B cell (primary cell): ENCODE data around the gene CENPF. TPM values are rescaled to one million over a fixed set of nuclear protein-coding genes. Genes with fewer than 3 reads are reported as not detected.

Experiments
- ATAC-seq: fragments of 200-7000 bp; cut with Tn5 transposase; one replicate; pipeline ENCODE4 v1.10.0; 2021; ENCODE audit warnings: low read depth, mild to moderate bottlenecking, moderate number of reproducible peaks, moderate library complexity
- CTCF ChIA-PET: fragments of 350-600 bp; sonication (Branson Sonifier 250); formaldehyde crosslinking; loops from one replicate; lab custom pipeline; 2021; ENCODE audit warnings: antibody characterized with exemption, inconsistent platforms; lab: Charles Lee
- POLR2A ChIA-PET: fragments of 350-600 bp; sonication (Branson Sonifier 250); formaldehyde crosslinking; loops from one replicate; lab custom pipeline; 2021; ENCODE audit warnings: antibody characterized with exemption; lab: Charles Lee
- DNase-seq: peaks from one replicate; pipeline ENCODE4 v3.0.0; 2013
- H2AFZ ChIP-seq: 2 replicates; pipeline ENCODE4 v1.6.1; 2012; ENCODE audit warnings: mild to moderate bottlenecking, low read depth, low read length; ENCODE audit not compliant: insufficient read depth, poor library complexity, severe bottlenecking
- H3K27ac ChIP-seq, 2 donors: 1 replicate in 1 of 2; 2 replicates in 1 of 2; pipeline ENCODE4 v1.5.1; 2012 to 2013; ENCODE audit warnings: low read length in 2 of 2, mild to moderate bottlenecking in 2 of 2, moderate library complexity in 1 of 2
- H3K27me3 ChIP-seq, 4 experiments: fragments of 200-600 bp in 1 of 4; sonication (generic) in 1 of 4; replicated peaks in 1 of 4; 1 replicate in 2 of 4; 2 replicates in 2 of 4; pipeline versions ENCODE4 v1.6.1 to v1.7.0; 2013 to 2016; ENCODE audit warnings: low read length in 3 of 4, mild to moderate bottlenecking in 2 of 4, mixed read lengths in 1 of 4, moderate library complexity in 1 of 4; ENCODE audit not compliant: insufficient read depth in 4 of 4, control insufficient read depth in 3 of 4; ENCODE audit errors: control extremely low read depth in 1 of 4
- H3K36me3 ChIP-seq, 2 experiments: replicated peaks in 1 of 2; 1 replicate in 1 of 2; 2 replicates in 1 of 2; pipeline versions ENCODE4 v1.6.1 to v1.7.1; 2013; ENCODE audit warnings: low read length in 1 of 2; ENCODE audit not compliant: insufficient read depth in 2 of 2, control insufficient read depth in 1 of 2; ENCODE audit errors: control extremely low read depth in 1 of 2, extremely low read depth in 1 of 2
- H3K4me1 ChIP-seq, 2 donors: fragments of 200-600 bp in 1 of 2; sonication (generic) in 1 of 2; 1 replicate in 1 of 2; 2 replicates in 1 of 2; pipeline versions ENCODE4 v1.5.1 to v1.6.1; 2013 to 2017; ENCODE audit warnings: low read length in 2 of 2; ENCODE audit not compliant: control insufficient read depth in 2 of 2, insufficient read depth in 2 of 2
- H3K4me2 ChIP-seq: replicated peaks from 2 replicates; pipeline ENCODE3; 2012; ENCODE audit warnings: mild to moderate bottlenecking, low read depth, low read length; ENCODE audit not compliant: poor library complexity, severe bottlenecking
- H3K4me3 ChIP-seq, 5 experiments: fragments of 200-600 bp in 1 of 5; sonication (generic) in 1 of 5; 1 replicate in 3 of 5; 2 replicates in 2 of 5; pipeline versions ENCODE4 v1.5.1 to v1.7.0; 2011 to 2016; ENCODE audit warnings: low read length in 4 of 5, mild to moderate bottlenecking in 4 of 5, low read depth in 2 of 5, control low read depth in 1 of 5, moderate library complexity in 1 of 5; ENCODE audit not compliant: insufficient read depth in 1 of 5; ENCODE audit errors: control extremely low read depth in 1 of 5, extremely low read depth in 1 of 5
- H3K79me2 ChIP-seq: fragments of 200-600 bp; sonication (generic); one replicate; pipeline ENCODE4 v1.6.0; 2016; ENCODE audit warnings: low read length; ENCODE audit not compliant: control insufficient read depth, insufficient read depth
- H3K9ac ChIP-seq: fragments of 200-600 bp; sonication (generic); 2 replicates; pipeline ENCODE4 v1.6.1; 2017; ENCODE audit warnings: mild to moderate bottlenecking, low read length, moderate library complexity
- H3K9me3 ChIP-seq, 3 donors: one replicate each; pipeline versions ENCODE4 v1.6.1 to v1.7.1; 2013; ENCODE audit warnings: low read length in 2 of 3; ENCODE audit not compliant: control insufficient read depth in 2 of 3, insufficient read depth in 1 of 3; ENCODE audit errors: control extremely low read depth in 1 of 3
- H4K20me1 ChIP-seq: 2 replicates; pipeline ENCODE4 v1.6.0; 2012; ENCODE audit warnings: mild to moderate bottlenecking, low read length; ENCODE audit not compliant: insufficient read depth, control insufficient read depth, poor library complexity, severe bottlenecking
- H3K27ac Mint-ChIP-seq: one replicate; pipeline ENCODE4 v1.8.0; 2021; ENCODE audit warnings: mixed read lengths
- H3K27me3 Mint-ChIP-seq: one replicate; pipeline ENCODE4 v1.8.0; 2021; ENCODE audit warnings: mixed read lengths
- H3K4me1 Mint-ChIP-seq: one replicate; pipeline ENCODE4 v1.8.0; 2021; ENCODE audit warnings: mixed read lengths
- H3K4me3 Mint-ChIP-seq: one replicate; pipeline ENCODE4 v1.8.0; 2021; ENCODE audit warnings: mixed read lengths
- H3K9me3 Mint-ChIP-seq: one replicate; pipeline ENCODE4 v1.8.0; 2022; ENCODE audit warnings: mixed read lengths; ENCODE audit not compliant: insufficient read depth
- EZH2 ChIP-seq: IDR thresholded peaks from 2 replicates; pipeline ENCODE4 v1.6.1; 2012; ENCODE audit warnings: borderline replicate concordance, low read depth, mild to moderate bottlenecking, moderate library complexity, low read length; ENCODE audit not compliant: insufficient read depth, poor library complexity, severe bottlenecking
- WGBS: methylation state at CpG from one replicate; pipeline ENCODE4 v1.1.5; 2013; ENCODE audit warnings: missing lambda C conversion rate; ENCODE audit not compliant: insufficient coverage; 5-methylcytosine and 5-hydroxymethylcytosine counted together
- intact Hi-C: fragments of 100-400 bp; cut with micrococcal nuclease; formaldehyde crosslinking; loops from one replicate; pipeline ENCODE4 v1.10.0; 2022
- polyA plus RNA-seq: library from polyadenylated mRNA; depleted of rRNA; stranded (reverse); fragments of >200 nt; gene quantifications from 2 replicates; pipeline ENCODE4 v1.2.3, GENCODE V29; 2012
- total RNA-seq, 2 donors: library from RNA; stranded (reverse); fragments of 120-200 nt in 1 of 2; gene quantifications; 1 replicate in 1 of 2; 2 replicates in 1 of 2; pipeline versions ENCODE4 v1.2.3 to v1.2.4, GENCODE V29; 2013 to 2022
- TF ChIP-seq, protein P1 (sequence below): fragments of 200-600 bp; IDR thresholded peaks from one replicate; pipeline ENCODE4 v1.8.0; 2022; ENCODE audit warnings: antibody characterized with exemption, mild to moderate bottlenecking

The CENPF gene
- total and polyA plus RNA-seq, 2 donors (not counting 1 experiment from before 2014, with no cell fraction given), result 0.12 to 3.0 TPM

DNA sequence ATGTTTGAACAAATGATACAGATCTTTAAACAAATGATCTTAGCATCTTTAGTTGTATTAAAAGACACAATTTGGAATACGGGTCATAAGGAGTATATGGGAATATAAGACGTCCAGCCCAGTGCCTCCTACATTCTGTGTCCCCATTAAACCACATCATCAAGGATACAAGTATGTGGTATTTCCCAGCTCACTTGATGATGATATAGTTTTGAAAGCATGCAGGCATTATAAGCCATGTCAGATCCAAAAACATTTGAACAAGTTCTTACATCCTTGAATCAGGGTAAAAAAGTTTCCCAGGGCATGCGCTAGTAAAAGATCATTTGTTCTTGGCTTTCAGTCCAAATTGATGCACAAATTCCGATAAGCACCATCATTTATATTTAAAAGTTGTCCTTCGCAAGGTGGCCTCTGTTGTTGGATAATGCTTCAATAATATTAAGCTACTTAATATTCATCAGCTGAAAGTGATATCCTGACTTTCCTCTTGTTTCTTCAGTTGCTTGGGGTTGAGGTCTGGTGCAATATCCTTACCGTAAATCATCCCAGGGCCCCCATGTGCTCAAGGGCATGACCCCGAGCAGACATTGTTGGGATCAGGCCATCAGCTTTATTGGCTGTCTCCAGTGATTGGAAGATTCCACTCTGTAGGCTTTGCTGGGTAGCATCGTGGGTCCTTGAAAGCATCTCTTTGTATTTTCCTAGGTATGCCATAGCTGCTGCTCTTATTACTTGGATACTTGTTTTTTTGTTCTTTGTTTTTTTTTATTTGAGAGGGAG lies 61.8 kb downstream of the CENPF start:
- TF ChIP-seq, protein P1, sequence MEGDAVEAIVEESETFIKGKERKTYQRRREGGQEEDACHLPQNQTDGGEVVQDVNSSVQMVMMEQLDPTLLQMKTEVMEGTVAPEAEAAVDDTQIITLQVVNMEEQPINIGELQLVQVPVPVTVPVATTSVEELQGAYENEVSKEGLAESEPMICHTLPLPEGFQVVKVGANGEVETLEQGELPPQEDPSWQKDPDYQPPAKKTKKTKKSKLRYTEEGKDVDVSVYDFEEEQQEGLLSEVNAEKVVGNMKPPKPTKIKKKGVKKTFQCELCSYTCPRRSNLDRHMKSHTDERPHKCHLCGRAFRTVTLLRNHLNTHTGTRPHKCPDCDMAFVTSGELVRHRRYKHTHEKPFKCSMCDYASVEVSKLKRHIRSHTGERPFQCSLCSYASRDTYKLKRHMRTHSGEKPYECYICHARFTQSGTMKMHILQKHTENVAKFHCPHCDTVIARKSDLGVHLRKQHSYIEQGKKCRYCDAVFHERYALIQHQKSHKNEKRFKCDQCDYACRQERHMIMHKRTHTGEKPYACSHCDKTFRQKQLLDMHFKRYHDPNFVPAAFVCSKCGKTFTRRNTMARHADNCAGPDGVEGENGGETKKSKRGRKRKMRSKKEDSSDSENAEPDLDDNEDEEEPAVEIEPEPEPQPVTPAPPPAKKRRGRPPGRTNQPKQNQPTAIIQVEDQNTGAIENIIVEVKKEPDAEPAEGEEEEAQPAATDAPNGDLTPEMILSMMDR, result no peak
- no peak for TF ChIP-seq EZH2
- no peaks in the 10 kb centered on the region for H3K27me3 Mint-ChIP-seq
- Histone ChIP-seq H3K9me3 (no peaks in the 10 kb centered on the region), H3K4me1 (no peaks in the 10 kb centered on the region), H3K27me3 (no peaks in the 10 kb centered on the region), H3K4me2 (no peak overlapping the region), H3K79me2 (no peaks in the 10 kb centered on the region), H3K9ac (no peak overlapping the region), H3K27ac (no peak overlapping the region), H4K20me1 (no peaks in the 10 kb centered on the region), H3K4me3 (no peak overlapping the region), H2AFZ (no peak overlapping the region), H3K36me3 (no peaks in the 10 kb centered on the region)
- DNase-seq, result no peak
- no peaks in the 10 kb centered on the region for H3K9me3 Mint-ChIP-seq
- no peak for ATAC-seq
- ChIA-PET POLR2A (no interaction called here), CTCF (interaction anchor here (1.1 kb wide), 1 partner anchor 22 kb away, joined by 3 read pairs; no protein-coding TSS in a partner anchor)
- intact Hi-C loops, result no loop called here
- no peak overlapping the region for H3K4me3 Mint-ChIP-seq
- H3K4me1 Mint-ChIP-seq, result no peaks in the 10 kb centered on the region
- H3K27ac Mint-ChIP-seq, result no peak overlapping the region
- 92% methylated on average over 3 of the region's 8 CpGs for WGBS

DNA sequence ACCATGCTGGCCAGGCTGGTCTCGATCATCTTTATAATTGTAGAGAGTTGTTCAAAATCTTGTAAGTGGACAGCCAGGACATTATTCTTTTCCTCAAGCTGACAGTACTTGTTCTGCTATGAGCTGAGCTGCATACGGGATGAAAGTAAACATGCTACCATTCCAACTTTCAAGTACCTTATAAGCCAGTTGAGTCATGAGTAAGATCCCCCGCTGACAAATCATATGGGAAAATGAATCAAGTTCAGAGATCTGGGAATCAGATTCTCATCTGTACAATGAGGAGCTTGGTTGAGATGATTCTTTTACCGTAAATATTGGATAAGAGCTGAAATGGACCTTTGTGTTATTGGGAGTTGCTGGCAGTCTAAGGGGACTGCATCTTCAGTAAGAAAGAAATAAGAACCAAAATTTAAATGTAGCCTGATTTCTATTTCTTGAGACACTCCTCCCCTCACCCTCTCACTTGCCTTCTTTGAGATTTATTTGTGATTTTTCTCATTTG lies 62.7 kb downstream of the CENPF start:
- WGBS, result 100% methylated on average over 2 of the region's 4 CpGs

More for the DNA sequence above, 62.7 kb downstream of the CENPF start:
- Histone ChIP-seq H3K4me3 (no peak overlapping the region), H2AFZ (no peak overlapping the region), H3K27ac (no peak overlapping the region), H3K79me2 (no peaks in the 10 kb centered on the region), H3K27me3 (no peaks in the 10 kb centered on the region), H3K9ac (no peak overlapping the region), H4K20me1 (no peaks in the 10 kb centered on the region), H3K36me3 (no peaks in the 10 kb centered on the region), H3K9me3 (no peaks in the 10 kb centered on the region), H3K4me2 (no peak overlapping the region), H3K4me1 (no peaks in the 10 kb centered on the region)
- no peak overlapping the region for H3K4me3 Mint-ChIP-seq
- DNase-seq, result no peak
- no peaks in the 10 kb centered on the region for H3K4me1 Mint-ChIP-seq
- H3K27ac Mint-ChIP-seq, result no peak overlapping the region
- H3K27me3 Mint-ChIP-seq, result no peaks in the 10 kb centered on the region
- intact Hi-C loops, result no loop called here
- ATAC-seq, result no peak
- POLR2A ChIA-PET, result no interaction called here
- no peak for TF ChIP-seq EZH2
- TF ChIP-seq, protein P1, result no peak
- H3K9me3 Mint-ChIP-seq, result no peaks in the 10 kb centered on the region
- CTCF ChIA-PET, result no interaction called here
